Measurements from ENCODE around the gene SH3D21. TPM values are rescaled to one million over a fixed set of nuclear protein-coding genes. Genes with fewer than 3 reads are reported as not detected.

SH3D21 gene
- polyA plus RNA-seq, 1 experiment, result 3.2 TPM

- no peak overlapping the region for H3K4me3 ChIP-seq (ENCODE audit: low read depth, low read length)
- peaks cover 34% of the 10 kb centered on the region for H3K36me3 ChIP-seq (ENCODE audit: control insufficient read depth, insufficient read depth, low read length)
- no peaks in the 10 kb centered on the region for H3K27me3 ChIP-seq (ENCODE audit: control insufficient read depth, insufficient read depth, low read length)
- TF ChIP-seq CTCF (IDR thresholded peaks at IDR 0.05; ENCODE audit: insufficient read depth, low read depth, low read length), result no peak
- POLR2A ChIA-PET, result interaction anchor here (1.0 kb wide), 1 partner anchor 15 kb away, joined by 3 read pairs; no protein-coding TSS in a partner anchor
- CTCF ChIA-PET, result interaction anchor here (0.6 to 6.0 kb wide), 15 partner anchors 9 to 166 kb away, joined by 3 to 56 read pairs (median 4); partner anchors contain the start of gene TRAPPC3
- no peak for DNase-seq (ENCODE audit: low read depth)
Observed at GRCh38 chr1:36300526-36300925, 5.6 kb upstream of the SH3D21 start.

- no peak for TF ChIP-seq CTCF (IDR thresholded peaks at IDR 0.05; ENCODE audit: insufficient read depth, low read depth, low read length)
- no peaks in the 10 kb centered on the region for H3K27me3 ChIP-seq (ENCODE audit: control insufficient read depth, insufficient read depth, low read length)
- H3K4me3 ChIP-seq (ENCODE audit: low read depth, low read length), result no peak overlapping the region
- H3K36me3 ChIP-seq (ENCODE audit: control insufficient read depth, insufficient read depth, low read length), result peaks cover 33% of the 10 kb centered on the region
- CTCF ChIA-PET, result interaction anchor here (1.2 to 6.0 kb wide), 5 partner anchors 13 to 152 kb away, joined by 3 to 56 read pairs (median 6); partner anchors contain the start of gene TRAPPC3
- POLR2A ChIA-PET, result no interaction called here
- DNase-seq (ENCODE audit: low read depth), result no peak
Observed at GRCh38 chr1:36301220-36301619, 4.9 kb upstream of the SH3D21 start.

GRCh38 chr1:36303244-36303643 is 2.9 kb upstream of the SH3D21 start:
- DNase-seq (ENCODE audit: low read depth), result no peak
- H3K4me3 ChIP-seq (ENCODE audit: low read depth, low read length), result no peak overlapping the region
- ChIA-PET POLR2A (no interaction called here), CTCF (interaction anchor here (0.8 to 1.6 kb wide), 3 partner anchors 115 to 153 kb away, joined by 3 read pairs; no protein-coding TSS in a partner anchor)
- H3K27me3 ChIP-seq (ENCODE audit: control insufficient read depth, insufficient read depth, low read length), result no peaks in the 10 kb centered on the region
- no peak for TF ChIP-seq CTCF (IDR thresholded peaks at IDR 0.05; ENCODE audit: insufficient read depth, low read depth, low read length)
- peaks cover 27% of the 10 kb centered on the region for H3K36me3 ChIP-seq (ENCODE audit: control insufficient read depth, insufficient read depth, low read length)

- POLR2A ChIA-PET, result no interaction called here
- Histone ChIP-seq H3K27me3 (ENCODE audit: control insufficient read depth, insufficient read depth, low read length) (no peaks in the 10 kb centered on the region), H3K36me3 (ENCODE audit: control insufficient read depth, insufficient read depth, low read length) (peaks cover 25% of the 10 kb centered on the region), H3K4me3 (ENCODE audit: low read depth, low read length) (no peak overlapping the region)
- CTCF ChIA-PET, result interaction anchor here (0.5 to 1.6 kb wide), 5 partner anchors 30 to 154 kb away, joined by 3 read pairs; no protein-coding TSS in a partner anchor
- DNase-seq (ENCODE audit: low read depth), result no peak
- TF ChIP-seq CTCF (IDR thresholded peaks at IDR 0.05; ENCODE audit: insufficient read depth, low read depth, low read length), result no peak
Observed at GRCh38 chr1:36303650-36304360, 2.4 kb upstream of the SH3D21 start.

GRCh38 chr1:36304521-36304920 is 1.6 kb upstream of the SH3D21 start:
- TF ChIP-seq CTCF (IDR thresholded peaks at IDR 0.05; ENCODE audit: insufficient read depth, low read depth, low read length), result no peak
- Histone ChIP-seq H3K27me3 (ENCODE audit: control insufficient read depth, insufficient read depth, low read length) (no peaks in the 10 kb centered on the region), H3K36me3 (ENCODE audit: control insufficient read depth, insufficient read depth, low read length) (peaks cover 25% of the 10 kb centered on the region), H3K4me3 (ENCODE audit: low read depth, low read length) (no peak overlapping the region)
- CTCF ChIA-PET, result interaction anchor here (0.5 to 1.2 kb wide), 3 partner anchors 31 to 117 kb away, joined by 3 read pairs; no protein-coding TSS in a partner anchor
- no peak for DNase-seq (ENCODE audit: low read depth)
- POLR2A ChIA-PET, result no interaction called here
